H1 (cell line): ENCODE measurements around the gene WDSUB1. TPM values are rescaled to one million over a fixed set of nuclear protein-coding genes. Genes with fewer than 3 reads are reported as not detected.

Experiments used
- CTCF ChIA-PET: fragments of 300-600 bp; sonication (Branson Sonifier 250); formaldehyde crosslinking; loops from one replicate; lab custom pipeline; 2021; ENCODE audit not compliant: partially characterized antibody; lab: Charles Lee
- POLR2A ChIA-PET: fragments of 300-600 bp; sonication (Branson Sonifier 250); formaldehyde crosslinking; loops from one replicate; lab custom pipeline; 2021; ENCODE audit warnings: inconsistent platforms; ENCODE audit not compliant: partially characterized antibody; lab: Charles Lee
- DNase-seq, 2 experiments: peaks; one replicate each; pipeline versions ENCODE4 v3.0.0 to v3.0.0-alpha.2; 2010 to 2022; ENCODE audit warnings: low spot score in 2 of 2, low read depth in 1 of 2, mixed read lengths in 1 of 2
- FAIRE-seq: peaks from 2 replicates; lab custom pipeline; 2011; peaks lifted over from hg19 to GRCh38; lab: Jason Lieb, UNC
- H2AFZ ChIP-seq: 2 replicates; pipeline ENCODE4 v1.8.1; 2012; ENCODE audit warnings: low read length, inconsistent platforms
- H2AK5ac ChIP-seq: 2 replicates; pipeline ENCODE4 v1.6.1; 2013; ENCODE audit warnings: low read depth, low read length
- H2BK120ac ChIP-seq: replicated peaks from 2 replicates; pipeline ENCODE3; 2013; ENCODE audit warnings: low read depth, low read length, inconsistent platforms
- H2BK12ac ChIP-seq: 2 replicates; pipeline ENCODE4 v1.6.1; 2013; ENCODE audit warnings: low read depth, low read length
- H2BK15ac ChIP-seq: 2 replicates; pipeline ENCODE4 v1.6.1; 2013; ENCODE audit warnings: low read length
- H2BK20ac ChIP-seq: 2 replicates; pipeline ENCODE4 v1.6.1; 2013; ENCODE audit warnings: low read length
- H2BK5ac ChIP-seq: 2 replicates; pipeline ENCODE4 v1.6.1; 2013; ENCODE audit warnings: low read depth, low read length
- H3K14ac ChIP-seq: 2 replicates; pipeline ENCODE4 v1.6.1; 2013; ENCODE audit warnings: inconsistent platforms; ENCODE audit not compliant: insufficient read length
- H3K18ac ChIP-seq: 2 replicates; pipeline ENCODE4 v1.6.1; 2013; ENCODE audit warnings: low read length; ENCODE audit errors: extremely low read depth
- H3K23ac ChIP-seq: 2 replicates; pipeline ENCODE4 v1.6.1; 2013; ENCODE audit warnings: inconsistent platforms; ENCODE audit not compliant: insufficient read length
- H3K23me2 ChIP-seq: 2 replicates; pipeline ENCODE4 v1.6.1; 2013; ENCODE audit warnings: low read depth, low read length
- H3K27ac ChIP-seq: 2 replicates; pipeline ENCODE4 v1.6.1; 2011; ENCODE audit warnings: low read depth, low read length, inconsistent platforms
- H3K27me3 ChIP-seq, 4 experiments: replicated peaks in 1 of 4; 1 replicate in 1 of 4; 2 replicates in 3 of 4; pipeline versions ENCODE4 v1.6.1 to v1.8.1; 2011 to 2013; ENCODE audit warnings: low read length in 3 of 4, mild to moderate bottlenecking in 3 of 4, inconsistent platforms in 2 of 4, mixed read lengths in 2 of 4, moderate library complexity in 1 of 4; ENCODE audit not compliant: control insufficient read depth in 3 of 4, insufficient read depth in 3 of 4; ENCODE audit errors: extremely low read depth in 1 of 4
- H3K36me3 ChIP-seq, 4 experiments: 2 replicates each; pipeline versions ENCODE4 v1.6.1 to v1.8.1; 2011 to 2013; ENCODE audit warnings: mild to moderate bottlenecking in 4 of 4, low read length in 3 of 4, moderate library complexity in 2 of 4, control low read depth in 1 of 4, inconsistent platforms in 1 of 4; ENCODE audit not compliant: insufficient read depth in 4 of 4, control insufficient read depth in 2 of 4
- H3K4ac ChIP-seq: replicated peaks from 2 replicates; pipeline ENCODE3; 2013; ENCODE audit warnings: low read length, low read depth, mixed read lengths, inconsistent platforms; ENCODE audit not compliant: insufficient read length
- H3K4me1 ChIP-seq, 4 experiments: replicated peaks in 1 of 4; 1 replicate in 1 of 4; 2 replicates in 3 of 4; pipeline versions ENCODE4 v1.6.1 to v1.8.1; 2011 to 2013; ENCODE audit warnings: low read length in 3 of 4, inconsistent platforms in 2 of 4, mixed read lengths in 1 of 4; ENCODE audit not compliant: insufficient read depth in 4 of 4, control insufficient read depth in 3 of 4
- H3K4me2 ChIP-seq, 2 experiments: 2 replicates each; pipeline versions ENCODE4 v1.6.1 to v1.8.1; 2011 to 2013; ENCODE audit warnings: low read depth in 2 of 2, low read length in 2 of 2, control low read depth in 1 of 2, inconsistent platforms in 1 of 2, mild to moderate bottlenecking in 1 of 2; ENCODE audit not compliant: insufficient read depth in 1 of 2
- H3K4me3 ChIP-seq, 4 experiments: fragments of 200-600, 300-600 bp in 1 of 4; sonication (generic), shearing (Covaris generic), sonication (Bioruptor Twin) in 1 of 4; 2 replicates each; pipeline versions ENCODE4 v1.5.1 to v1.8.1; 2011 to 2016; ENCODE audit warnings: low read length in 4 of 4, low read depth in 3 of 4, control low read depth in 2 of 4, inconsistent platforms in 2 of 4, mild to moderate bottlenecking in 2 of 4, mixed read lengths in 1 of 4, moderate library complexity in 1 of 4; ENCODE audit not compliant: insufficient read depth in 2 of 4; ENCODE audit errors: extremely low read depth in 1 of 4
- H3K56ac ChIP-seq: replicated peaks from 2 replicates; pipeline ENCODE3; 2013; ENCODE audit warnings: low read depth, mild to moderate bottlenecking, mixed read lengths, low read length, inconsistent platforms; ENCODE audit not compliant: insufficient read length
- H3K79me1 ChIP-seq: 2 replicates; pipeline ENCODE4 v1.6.1; 2013; ENCODE audit warnings: low read depth, low read length, control low read depth
- H3K79me2 ChIP-seq, 2 experiments: 2 replicates each; pipeline versions ENCODE4 v1.6.1 to v1.8.1; 2012 to 2013; ENCODE audit warnings: low read length in 2 of 2, mild to moderate bottlenecking in 2 of 2, inconsistent platforms in 1 of 2; ENCODE audit not compliant: insufficient read depth in 2 of 2, control insufficient read depth in 1 of 2
- H3K9ac ChIP-seq, 4 experiments: replicated peaks in 1 of 4; 1 replicate in 1 of 4; 2 replicates in 3 of 4; pipeline versions ENCODE4 v1.6.1 to v1.8.1; 2011 to 2013; ENCODE audit warnings: low read depth in 3 of 4, low read length in 3 of 4, control low read depth in 2 of 4, mild to moderate bottlenecking in 2 of 4, moderate library complexity in 2 of 4, inconsistent platforms in 1 of 4; ENCODE audit errors: extremely low read depth in 1 of 4
- H3K9me3 ChIP-seq, 2 experiments: 2 replicates each; pipeline versions ENCODE4 v1.6.1 to v1.8.1; 2012 to 2013; ENCODE audit warnings: mild to moderate bottlenecking in 2 of 2, moderate library complexity in 2 of 2, control low read depth in 1 of 2, inconsistent platforms in 1 of 2, low read depth in 1 of 2, low read length in 1 of 2, mixed read lengths in 1 of 2; ENCODE audit not compliant: insufficient read depth in 2 of 2
- H4K20me1 ChIP-seq, 2 experiments: replicated peaks in 1 of 2; 2 replicates each; pipeline versions ENCODE3 to v1.8.1; 2011 to 2013; ENCODE audit warnings: inconsistent platforms in 2 of 2, low read length in 2 of 2, mild to moderate bottlenecking in 1 of 2; ENCODE audit not compliant: insufficient read depth in 2 of 2, control insufficient read depth in 1 of 2
- H4K5ac ChIP-seq: 2 replicates; pipeline ENCODE4 v1.6.1; 2013; ENCODE audit warnings: low read length, low read depth, mixed read lengths, inconsistent platforms; ENCODE audit not compliant: insufficient read length
- H4K8ac ChIP-seq: 2 replicates; pipeline ENCODE4 v1.8.0; 2013; ENCODE audit warnings: mild to moderate bottlenecking, moderate library complexity, low read length, inconsistent platforms; ENCODE audit not compliant: insufficient read depth; ENCODE audit errors: extremely low read depth
- H4K91ac ChIP-seq: replicated peaks from 2 replicates; pipeline ENCODE3; 2013; ENCODE audit warnings: low read length, mixed read lengths, inconsistent platforms; ENCODE audit not compliant: insufficient read length
- ATF2 ChIP-seq: IDR thresholded peaks from 2 replicates; pipeline ENCODE4 v1.6.1; 2012; ENCODE audit warnings: low read length, inconsistent platforms
- CREB1 ChIP-seq: IDR thresholded peaks from 2 replicates; pipeline ENCODE4 v1.6.1; 2012; ENCODE audit warnings: inconsistent platforms
- EP300 ChIP-seq, 2 experiments: IDR thresholded peaks; 1 replicate in 1 of 2; 2 replicates in 1 of 2; pipeline ENCODE4 v1.6.1; 2011 to 2012; ENCODE audit warnings: low read depth in 2 of 2, low read length in 2 of 2, mild to moderate bottlenecking in 2 of 2, borderline replicate concordance in 1 of 2, inconsistent platforms in 1 of 2, moderate library complexity in 1 of 2
- NANOG ChIP-seq: IDR thresholded peaks from 2 replicates; pipeline ENCODE4 v1.6.1; 2011; ENCODE audit warnings: low read length, low read depth, mild to moderate bottlenecking, inconsistent platforms; ENCODE audit not compliant: insufficient read depth, poor library complexity, severe bottlenecking
- NRF1 ChIP-seq: IDR thresholded peaks from 2 replicates; pipeline ENCODE4 v1.6.1; 2011; ENCODE audit warnings: mild to moderate bottlenecking, low read depth, low read length, improper control_type of control experiment
- POLR2A ChIP-seq, 2 experiments: IDR thresholded peaks; 1 replicate in 1 of 2; 2 replicates in 1 of 2; pipeline ENCODE4 v1.6.1; 2011; ENCODE audit warnings: low read depth in 2 of 2, low read length in 2 of 2, mild to moderate bottlenecking in 2 of 2; ENCODE audit errors: control extremely low read depth in 1 of 2
- RNF2 ChIP-seq: fragments of 200-900, 300-1000 bp; sonication (generic); IDR thresholded peaks from 2 replicates; pipeline ENCODE4 v1.7.1; 2016; ENCODE audit warnings: borderline replicate concordance, low read depth, mild to moderate bottlenecking, antibody characterized with exemption, low read length; ENCODE audit not compliant: poor library complexity, severe bottlenecking; ENCODE audit errors: missing control alignments
- SAP30 ChIP-seq: fragments of 300-600 bp; sonication (generic); IDR thresholded peaks from 2 replicates; pipeline ENCODE4 v1.7.1; 2012; ENCODE audit warnings: low read length, moderate library complexity, mild to moderate bottlenecking, inconsistent platforms; ENCODE audit not compliant: insufficient read depth, insufficient replicate concordance
- SIN3A ChIP-seq, 2 experiments: IDR thresholded peaks in 1 of 2; conservative IDR thresholded peaks in 1 of 2; 2 replicates each; pipeline ENCODE4 v1.6.1; 2011 to 2012; ENCODE audit warnings: low read length in 2 of 2, improper control_type of control experiment in 1 of 2, low read depth in 1 of 2, mild to moderate bottlenecking in 1 of 2
- WGBS, 2 experiments: shearing (Covaris generic) in 1 of 2; methylation state at CpG; one replicate each; pipeline versions ENCODE4 v1.1.6 to v1.1.7; 2013 to 2015; ENCODE audit warnings: low lambda C conversion rate in 2 of 2, mixed read lengths in 2 of 2, inconsistent platforms in 1 of 2, low coverage in 1 of 2, missing lambda C conversion rate in 1 of 2; ENCODE audit not compliant: insufficient replicate concordance in 2 of 2, insufficient coverage in 1 of 2, insufficient read length in 1 of 2; ENCODE audit errors: extremely low coverage in 1 of 2, missing lambda C conversion rate in 1 of 2; 5-methylcytosine and 5-hydroxymethylcytosine counted together
- polyA plus RNA-seq, 7 experiments: library from polyadenylated mRNA; depleted of rRNA in 3 of 7; stranded (reverse) in 5 of 7; unstranded in 2 of 7; fragments of >200 nt in 5 of 7; fragments of 200-250 nt in 2 of 7; gene quantifications; 1 replicate in 5 of 7; 2 replicates in 1 of 7; 4 replicates in 1 of 7; pipeline versions ENCODE4 v1.2.1 to v1.2.3, GENCODE V29; 2011 to 2013; ENCODE audit warnings: missing spikeins in 2 of 7, mixed read lengths in 2 of 7
- total RNA-seq: library from RNA; stranded (reverse); fragmentation: NEBNext Ultra II Directional; extraction: Animal tissue kit (Norgen Biotek cat#: 25700); gene quantifications from 2 replicates; pipeline ENCODE4 v1.2.1, GENCODE V29; 2021

Gene WDSUB1
- total and polyA plus RNA-seq, 2 of the 8 experiments (the other 6 are each of a cell fraction or from before 2014, with no cell fraction given) = 5.5 to 8.0 TPM

GRCh38 chr2:159246325-159246988, 40.0 kb downstream of the WDSUB1 start:
- Histone ChIP-seq H4K20me1 (peaks cover 0 to 1% of the 10 kb centered on the region in 2 experiments), H3K14ac (no peak overlapping the region), H4K5ac (no peak overlapping the region), H3K9me3 (no peaks in the 10 kb centered on the region), H2AK5ac (no peak overlapping the region), H3K27me3 (peaks cover 0 to 1% (median 0%) of the 10 kb centered on the region in 4 experiments; a peak in 1 of 7 replicates), H3K23ac (no peak overlapping the region), H3K4me3 (no peak overlapping the region), H3K79me2 (no peaks in the 10 kb centered on the region), H2BK20ac (no peak overlapping the region), H2BK120ac (no peak overlapping the region), H3K4me1 (no peaks in the 10 kb centered on the region), H4K91ac (no peak overlapping the region), H3K56ac (no peak overlapping the region), H3K9ac (no peak overlapping the region), H2BK12ac (no peak overlapping the region), H2BK5ac (no peak overlapping the region), H3K4me2 (no peak overlapping the region), H3K4ac (no peak overlapping the region), H3K36me3 (no peaks in the 10 kb centered on the region), H2AFZ (no peak overlapping the region), H2BK15ac (no peak overlapping the region), H3K27ac (no peak overlapping the region), H3K18ac (no peak overlapping the region), H3K79me1 (no peaks in the 10 kb centered on the region), H3K23me2 (no peaks in the 10 kb centered on the region), H4K8ac (no peak overlapping the region)
- WGBS, 2 experiments = 96% methylated on average over 6 of the region's 7 CpGs; no CpG with 5 or more reads in 1 of the 2 experiments
- ChIA-PET POLR2A (no interaction called here), CTCF (interaction anchor here (1.0 kb wide), 1 partner anchor 8 kb away, joined by 5 read pairs; no protein-coding TSS in a partner anchor)
- DNase-seq = no peak
- no peak for FAIRE-seq
- no peak for TF ChIP-seq SIN3A (conservative IDR thresholded peaks at IDR 0.05 in 1 of 2, IDR thresholded peaks at IDR 0.05 in 1 of 2; ENCODE audit: low read depth in 1 of 2, low read length in 2 of 2)
- no peak for TF ChIP-seq EP300 (IDR thresholded peaks at IDR 0.05; ENCODE audit: borderline replicate concordance in 1 of 2, low read depth in 2 of 2, low read length in 2 of 2)
- no peak for TF ChIP-seq POLR2A (IDR thresholded peaks at IDR 0.05; ENCODE audit: control extremely low read depth in 1 of 2, low read depth in 2 of 2, low read length in 2 of 2)
- no peak for TF ChIP-seq NANOG
- TF ChIP-seq RNF2 = no peak
- TF ChIP-seq NRF1 = no peak
- no peak for TF ChIP-seq SAP30
- no peak for TF ChIP-seq ATF2
- TF ChIP-seq CREB1 = no peak
